Body of pancreas (tissue), 4 donors: ENCODE measurements around the gene ARID5A. TPM values are rescaled to one million over a fixed set of nuclear protein-coding genes. Genes with fewer than 3 reads are reported as not detected.

ENCODE experiments used
- ATAC-seq: fragments of 150-250 bp; one replicate; pipeline ENCODE4 v1.9.1; 2016
- DNase-seq, 4 donors: peaks; one replicate each; pipeline ENCODE4 v3.0.0-alpha.2; 2019
- H3K27ac ChIP-seq, 4 donors: fragments of 200-600 bp; sonication (generic); 1 replicate in 3 of 4; 2 replicates in 1 of 4; pipeline versions ENCODE4 v1.5.1 to v1.6.1; 2016 to 2019; ENCODE audit warnings: mild to moderate bottlenecking in 1 of 4, mixed read lengths in 1 of 4, moderate library complexity in 1 of 4
- H3K27me3 ChIP-seq, 2 donors: fragments of 200-600 bp; sonication (generic); one replicate each; pipeline ENCODE4 v1.6.0; 2016; ENCODE audit warnings: mild to moderate bottlenecking in 1 of 2
- H3K36me3 ChIP-seq, 2 donors: fragments of 200-600 bp; sonication (generic); replicated peaks in 1 of 2; 2 replicates each; pipeline ENCODE4 v1.5.1; 2016; ENCODE audit warnings: low read depth in 2 of 2; ENCODE audit not compliant: insufficient read depth in 1 of 2
- H3K4me1 ChIP-seq: fragments of 200-600 bp; sonication (generic); one replicate; pipeline ENCODE4 v1.6.0; 2016
- H3K4me3 ChIP-seq, 2 donors: fragments of 200-600 bp; sonication (generic); 1 replicate in 1 of 2; 2 replicates in 1 of 2; pipeline ENCODE4 v1.5.1; 2016 to 2019
- H3K9me3 ChIP-seq, 3 donors: fragments of 200-600 bp; sonication (generic); 1 replicate in 2 of 3; 2 replicates in 1 of 3; pipeline ENCODE4 v1.5.1; 2016
- CTCF ChIP-seq, 7 experiments: fragments of 450-650 bp in 4 of 7; fragments of 200-600 bp in 3 of 7; sonication (generic) in 3 of 7; IDR thresholded peaks; one replicate each; pipeline ENCODE4 v1.5.1; 2016 to 2019; ENCODE audit warnings: antibody characterized with exemption in 7 of 7
- POLR2A ChIP-seq, 3 donors: fragments of 450-650 bp; IDR thresholded peaks; one replicate each; pipeline ENCODE4 v1.6.1; 2016; ENCODE audit warnings: antibody characterized with exemption in 3 of 3, mild to moderate bottlenecking in 2 of 3
- WGBS, 2 donors: methylation state at CpG; one replicate each; pipeline ENCODE4 v1.1.5; 2017; 5-methylcytosine and 5-hydroxymethylcytosine counted together
- intact Hi-C: fragments of 100-400 bp; cut with DNase I; formaldehyde crosslinking; loops from one replicate; pipeline ENCODE4 v1.15.1; 2023
- total RNA-seq, 2 donors: library from RNA; depleted of rRNA; stranded (reverse); fragments of >200 nt; gene quantifications; one replicate each; pipeline ENCODE4 v1.1.0, GENCODE V29; 2016

Gene ARID5A
- total RNA-seq, 2 donors from 2014 or later: 8.9 to 9.6 TPM

- intact Hi-C loops: no loop called here
- Histone ChIP-seq H3K36me3 (no peaks in the 10 kb centered on the region), H3K4me1 (peaks cover 18% of the 10 kb centered on the region), H3K9me3 (no peaks in the 10 kb centered on the region), H3K27me3 (no peaks in the 10 kb centered on the region), H3K27ac (peak overlapping the region; percentile 40 to 68 (median 54)), H3K4me3 (no peak overlapping the region)
- 17 to 24% methylated on average over 16 to 23 of the region's 23 CpGs for WGBS, 2 donors
- DNase-seq (peak; percentile 85 to 96 (median 90)), ATAC-seq (peak; percentile 63)
- TF ChIP-seq POLR2A (IDR thresholded peaks at IDR 0.05) (peak in 2 of 3 donors; percentile 23 to 26), CTCF (IDR thresholded peaks at IDR 0.05) (no peak)
These were observed 4.6 kb upstream of the ARID5A start for GRCh38 chr2:96531872-96532505.

GRCh38 chr2:96532641-96533291, 3.8 kb upstream of the ARID5A start:
- DNase-seq: no peak
- TF ChIP-seq CTCF (IDR thresholded peaks at IDR 0.05): no peak
- no peak for TF ChIP-seq POLR2A (IDR thresholded peaks at IDR 0.05)
- H3K27ac ChIP-seq: peak overlapping the region; percentile 40 to 68 (median 45)
- intact Hi-C loops: no loop called here
- H3K4me1 ChIP-seq: peaks cover 22% of the 10 kb centered on the region
- H3K27me3 ChIP-seq: no peaks in the 10 kb centered on the region
- no peak for ATAC-seq
- no peak overlapping the region for H3K4me3 ChIP-seq
- no peaks in the 10 kb centered on the region for H3K36me3 ChIP-seq
- H3K9me3 ChIP-seq: no peaks in the 10 kb centered on the region
- WGBS, 2 donors: 77 to 82% methylated on average over 4 to 7 of the region's 7 CpGs

GRCh38 chr2:96533292-96534073, 3.1 kb upstream of the ARID5A start:
- TF ChIP-seq CTCF (IDR thresholded peaks at IDR 0.05) (no peak), POLR2A (IDR thresholded peaks at IDR 0.05) (no peak)
- H3K4me3 ChIP-seq: no peak overlapping the region
- ATAC-seq: no peak
- WGBS, 2 donors: 42 to 69% methylated on average over 8 of the region's 8 CpGs
- H3K9me3 ChIP-seq: no peaks in the 10 kb centered on the region
- intact Hi-C loops: no loop called here
- H3K27me3 ChIP-seq: no peaks in the 10 kb centered on the region
- H3K36me3 ChIP-seq: no peaks in the 10 kb centered on the region
- H3K27ac ChIP-seq: peak overlapping the region; percentile 40 to 68 (median 45)
- DNase-seq: peak in 3 of 4 donors; percentile 44 to 72 (median 51)
- H3K4me1 ChIP-seq: peaks cover 29% of the 10 kb centered on the region

GRCh38 chr2:96534141-96534540, 2.4 kb upstream of the ARID5A start:
- Histone ChIP-seq H3K9me3 (no peaks in the 10 kb centered on the region), H3K4me3 (no peak overlapping the region), H3K27ac (peak overlapping the region in 1 of 4 donors; percentile 49), H3K36me3 (no peaks in the 10 kb centered on the region), H3K4me1 (peaks cover 30% of the 10 kb centered on the region), H3K27me3 (no peaks in the 10 kb centered on the region)
- TF ChIP-seq CTCF (IDR thresholded peaks at IDR 0.05) (no peak), POLR2A (IDR thresholded peaks at IDR 0.05) (no peak)
- DNase-seq (no peak), ATAC-seq (no peak)
- 35 to 43% methylated on average over 4 of the region's 4 CpGs for WGBS, 2 donors
- intact Hi-C loops: no loop called here
